GM10266 (cell line): ENCODE measurements around the gene SLC4A7.

ENCODE experiments used
- DNase-seq: peaks from one replicate; pipeline ENCODE4 v3.0.0; 2012; ENCODE audit errors: extremely low spot score
- CTCF ChIP-seq: IDR thresholded peaks from 2 replicates; pipeline ENCODE4 v1.5.1; 2012; ENCODE audit warnings: mild to moderate bottlenecking, low read depth; ENCODE audit not compliant: control insufficient read depth, insufficient read depth; ENCODE audit errors: missing control alignments

The SLC4A7 gene

GRCh38 chr3:27468283-27468886, 15.8 kb downstream of the SLC4A7 start:
- no peak for TF ChIP-seq CTCF
- DNase-seq, result no peak

- peak; percentile 42 for TF ChIP-seq CTCF
- DNase-seq, result peak; percentile 33
Measured at GRCh38 chr3:27467545-27467944, 16.6 kb downstream of the SLC4A7 start.

- no peak for TF ChIP-seq CTCF
- no peak for DNase-seq
Measured at GRCh38 chr3:27464646-27465045, 19.5 kb downstream of the SLC4A7 start.

GRCh38 chr3:27462228-27462627, 22.0 kb downstream of the SLC4A7 start:
- no peak for TF ChIP-seq CTCF
- no peak for DNase-seq

GRCh38 chr3:27458929-27459328, 25.3 kb downstream of the SLC4A7 start:
- no peak for DNase-seq
- TF ChIP-seq CTCF, result no peak

GRCh38 chr3:27456554-27456953, 27.6 kb downstream of the SLC4A7 start:
- no peak for TF ChIP-seq CTCF

GRCh38 chr3:27454914-27455313, 29.3 kb downstream of the SLC4A7 start:
- peak; percentile 13 for DNase-seq
- no peak for TF ChIP-seq CTCF

More at GRCh38 chr3:27456554-27456953, 27.6 kb downstream of the SLC4A7 start:
- no peak for DNase-seq
